ENCODE data around the gene PCDHGA3. TPM values are rescaled to one million over a fixed set of nuclear protein-coding genes. Genes with fewer than 3 reads are reported as not detected.
"Not testable (repeated sequence)": the region's sequence is repeated elsewhere in the genome, so short reads cannot be mapped to it uniquely, and the experiment has no call there.

Gene PCDHGA3
- total RNA-seq, 1 donor from 2014 or later: 1.4 TPM

GRCh38 chr5:141374627-141375026 lies 31.0 kb downstream of the PCDHGA3 start:
- Mint-ChIP-seq H3K4me1 (ENCODE audit: unreplicated experiment) (no peaks in the 10 kb centered on the region), H3K36me3 (ENCODE audit: low read depth, unreplicated experiment) (peaks cover 62% of the 10 kb centered on the region), H3K27me3 (ENCODE audit: unreplicated experiment) (peaks cover 2% of the 10 kb centered on the region), H3K27ac (ENCODE audit: unreplicated experiment) (no peak overlapping the region), H3K4me3 (ENCODE audit: unreplicated experiment) (peak overlapping the region; percentile 73), H3K9me3 (ENCODE audit: unreplicated experiment) (peaks cover 27% of the 10 kb centered on the region)
- DNase-seq (ENCODE audit: low spot score): no peak
- TF ChIP-seq CTCF (IDR thresholded peaks at IDR 0.05; ENCODE audit: unreplicated experiment): no peak

- H3K4me3 Mint-ChIP-seq (ENCODE audit: unreplicated experiment); H3K4me1 Mint-ChIP-seq (ENCODE audit: unreplicated experiment); DNase-seq (ENCODE audit: low spot score); H3K27ac Mint-ChIP-seq (ENCODE audit: unreplicated experiment); H3K27me3 Mint-ChIP-seq (ENCODE audit: unreplicated experiment): not testable (repeated sequence)
- Mint-ChIP-seq H3K9me3 (ENCODE audit: unreplicated experiment) (peaks cover 27% of the 10 kb centered on the region), H3K36me3 (ENCODE audit: low read depth, unreplicated experiment) (peaks cover 55% of the 10 kb centered on the region)
Measured at GRCh38 chr5:141375444-141376155, 32.0 kb downstream of the PCDHGA3 start.

- peak within 1 kb of the TSS; percentile 89 for H3K4me3 Mint-ChIP-seq (ENCODE audit: unreplicated experiment)
- no peaks in the 10 kb centered on the region for H3K4me1 Mint-ChIP-seq (ENCODE audit: unreplicated experiment)
- peaks cover 4% of the 10 kb centered on the region for H3K27me3 Mint-ChIP-seq (ENCODE audit: unreplicated experiment)
- peaks cover 52% of the 10 kb centered on the region for H3K36me3 Mint-ChIP-seq (ENCODE audit: low read depth, unreplicated experiment)
- no peak within 1 kb of the TSS for H3K27ac Mint-ChIP-seq (ENCODE audit: unreplicated experiment)
- no peak for TF ChIP-seq CTCF (IDR thresholded peaks at IDR 0.05; ENCODE audit: unreplicated experiment)
- DNase-seq (ENCODE audit: low spot score): no peak
- peaks cover 22% of the 10 kb centered on the region for H3K9me3 Mint-ChIP-seq (ENCODE audit: unreplicated experiment)
Measured at GRCh38 chr5:141382469-141383294, 39.1 kb downstream of the PCDHGA3 start, which contains the start of gene PCDHGA7. TSS of gene PCDHGA7 (plus strand) at chr5:141382742. CDS start at chr5:141382900, 158 bp downstream.

GRCh38 chr5:141383345-141383744 lies 39.7 kb downstream of the PCDHGA3 start:
- Mint-ChIP-seq H3K27me3 (ENCODE audit: unreplicated experiment) (peaks cover 4% of the 10 kb centered on the region), H3K36me3 (ENCODE audit: low read depth, unreplicated experiment) (peaks cover 54% of the 10 kb centered on the region), H3K27ac (ENCODE audit: unreplicated experiment) (no peak overlapping the region), H3K4me1 (ENCODE audit: unreplicated experiment) (no peaks in the 10 kb centered on the region), H3K4me3 (ENCODE audit: unreplicated experiment) (peak overlapping the region; percentile 89), H3K9me3 (ENCODE audit: unreplicated experiment) (peaks cover 24% of the 10 kb centered on the region)
- no peak for TF ChIP-seq CTCF (IDR thresholded peaks at IDR 0.05; ENCODE audit: unreplicated experiment)
- DNase-seq (ENCODE audit: low spot score): no peak

- Mint-ChIP-seq H3K36me3 (ENCODE audit: low read depth, unreplicated experiment) (peaks cover 65% of the 10 kb centered on the region), H3K27ac (ENCODE audit: unreplicated experiment) (no peak overlapping the region), H3K27me3 (ENCODE audit: unreplicated experiment) (peaks cover 4% of the 10 kb centered on the region), H3K4me3 (ENCODE audit: unreplicated experiment) (peak overlapping the region; percentile 62), H3K9me3 (ENCODE audit: unreplicated experiment) (peaks cover 32% of the 10 kb centered on the region), H3K4me1 (ENCODE audit: unreplicated experiment) (no peaks in the 10 kb centered on the region)
- no peak for DNase-seq (ENCODE audit: low spot score)
- no peak for TF ChIP-seq CTCF (IDR thresholded peaks at IDR 0.05; ENCODE audit: unreplicated experiment)
Measured at GRCh38 chr5:141384471-141385267, 41.0 kb downstream of the PCDHGA3 start.

All from endothelial cell (in vitro differentiated cells).